ENCODE measurements around the gene IL36B.

The IL36B gene

DNA sequence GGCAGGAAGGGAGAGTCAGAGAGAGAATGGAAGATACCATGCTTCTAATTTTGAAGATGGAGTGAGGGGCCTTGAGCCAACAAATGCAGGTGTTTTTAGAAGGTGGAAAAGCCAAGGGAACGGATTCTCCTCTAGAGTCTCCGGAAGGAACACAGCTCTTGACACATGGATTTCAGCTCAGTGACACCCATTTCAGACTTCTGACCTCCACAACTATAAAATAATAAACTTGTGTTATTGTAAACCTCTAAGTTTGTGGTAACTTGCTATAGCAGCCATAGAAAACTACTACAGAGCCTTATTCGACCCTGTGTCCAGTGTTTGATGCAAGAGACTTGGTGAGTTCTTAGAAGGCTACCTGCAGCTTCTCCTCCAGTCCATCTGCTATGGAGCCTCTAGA lies 22.9 kb upstream of the IL36B start:
- no peak for DNase-seq

DNA sequence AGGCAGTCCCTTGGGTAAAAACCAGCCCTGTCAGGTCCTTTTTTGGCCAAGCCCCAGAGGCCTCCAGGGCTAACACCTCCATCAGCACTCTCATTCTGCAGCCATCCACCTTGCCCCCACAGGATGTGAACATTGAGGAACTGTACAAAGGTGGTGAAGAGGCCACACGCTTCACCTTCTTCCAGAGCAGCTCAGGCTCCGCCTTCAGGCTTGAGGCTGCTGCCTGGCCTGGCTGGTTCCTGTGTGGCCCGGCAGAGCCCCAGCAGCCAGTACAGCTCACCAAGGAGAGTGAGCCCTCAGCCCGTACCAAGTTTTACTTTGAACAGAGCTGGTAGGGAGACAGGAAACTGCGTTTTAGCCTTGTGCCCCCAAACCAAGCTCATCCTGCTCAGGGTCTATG lies 22.4 kb upstream of the IL36B start:
- DNase-seq: no peak

DNA sequence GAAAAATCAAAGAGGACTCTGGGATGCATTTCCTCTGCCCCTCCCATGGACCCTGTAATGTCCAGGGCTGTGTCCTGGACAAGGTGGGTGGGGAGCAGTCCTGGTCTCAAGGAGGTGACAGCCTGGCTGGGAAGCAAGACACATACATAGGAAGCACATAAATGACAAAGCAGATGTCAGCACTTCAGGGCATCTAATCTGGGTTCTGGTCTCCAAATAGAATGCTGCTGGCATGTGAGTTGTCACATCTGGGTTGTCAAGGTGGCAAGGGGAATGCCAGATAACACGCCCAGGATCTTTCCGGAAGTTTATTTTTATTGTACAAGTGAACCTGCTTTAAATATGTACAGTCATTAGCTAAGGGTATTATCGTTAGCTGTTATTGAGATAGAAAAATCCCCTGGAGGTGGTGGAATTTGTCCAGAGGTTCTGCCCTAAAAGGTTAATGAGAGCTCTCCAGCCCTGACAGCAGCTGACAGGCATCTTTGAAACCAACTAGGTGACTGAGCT lies 20.7 kb upstream of the IL36B start:
- no peak for DNase-seq

DNA sequence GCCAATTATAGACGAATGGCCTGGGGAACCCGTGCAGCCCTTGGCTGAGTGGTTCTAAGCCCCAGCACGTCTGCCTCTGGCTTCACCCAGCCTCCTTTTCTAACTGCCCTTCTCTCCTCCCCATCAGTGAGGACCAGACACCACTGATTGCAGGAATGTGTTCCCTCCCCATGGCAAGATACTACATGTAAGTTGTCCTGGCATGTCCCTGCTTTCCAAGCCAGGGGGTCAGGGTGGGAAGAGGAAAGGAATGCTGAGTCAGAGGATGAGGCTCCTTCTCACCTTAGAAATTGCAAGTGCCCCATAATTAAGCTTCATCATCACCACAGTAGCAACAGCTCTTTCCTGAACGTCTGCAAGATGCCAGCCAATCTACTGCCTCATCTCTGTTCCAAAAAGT lies 19.9 kb upstream of the IL36B start:
- no peak for DNase-seq

GRCh38 chr2:113070606-113070975 lies 17.9 kb upstream of the IL36B start:
- no peak for DNase-seq

GRCh38 chr2:113069676-113070605 lies 17.3 kb upstream of the IL36B start:
- DNase-seq: no peak

DNA sequence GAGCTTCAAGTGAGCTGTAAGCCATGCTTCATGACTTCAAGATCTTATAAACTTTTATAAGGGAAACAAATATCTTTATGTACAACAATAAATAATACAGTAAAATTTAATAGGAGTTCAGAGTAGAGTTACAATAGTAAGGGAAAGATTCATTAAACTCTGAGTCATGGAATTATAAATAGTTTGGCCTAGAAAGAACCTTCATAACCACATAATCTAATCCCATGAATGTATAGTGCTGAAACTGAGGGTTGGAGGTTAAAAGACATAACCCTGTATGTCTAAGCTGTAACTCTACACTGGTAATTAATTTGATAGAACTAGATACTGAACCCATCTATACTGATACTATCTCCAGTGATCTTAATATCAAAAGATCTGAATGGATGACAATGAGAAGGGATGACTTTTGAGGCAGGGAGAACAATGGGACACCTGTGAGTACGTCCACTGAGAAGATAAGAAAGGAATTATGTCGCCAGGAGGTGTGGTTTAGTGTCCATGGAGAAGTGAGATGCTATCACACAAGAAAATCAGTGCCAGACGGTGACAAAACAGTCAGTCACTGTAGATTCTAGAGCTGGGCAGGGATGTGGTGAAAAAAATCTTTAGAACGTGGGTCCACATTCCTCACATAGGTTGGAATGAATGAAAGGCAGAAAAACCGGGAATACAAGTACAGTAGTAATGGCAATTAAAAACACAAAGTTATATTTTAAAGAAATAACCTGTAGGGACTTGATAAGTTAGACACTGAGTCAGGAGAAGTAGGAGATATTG lies 16.2 kb upstream of the IL36B start:
- no peak for DNase-seq

DNA sequence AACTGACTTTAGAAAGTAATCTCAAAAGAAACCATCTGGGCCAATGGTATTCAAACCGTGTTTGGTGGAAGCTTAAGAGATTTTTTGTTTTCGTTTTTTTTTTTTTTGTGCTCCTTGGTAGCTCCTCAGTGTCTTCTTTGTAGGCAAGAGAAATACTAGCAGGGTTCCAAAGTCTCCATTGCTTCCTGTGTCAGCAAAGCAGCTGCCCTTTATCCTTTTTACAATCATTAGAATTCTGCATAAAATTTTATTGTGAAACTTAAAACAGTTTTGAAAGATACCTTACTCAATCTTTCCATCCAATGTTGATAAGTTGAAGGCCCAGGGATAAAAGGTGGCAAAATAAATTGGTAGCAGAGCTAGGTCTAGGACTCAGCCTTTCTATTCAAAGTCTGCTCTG lies 15.6 kb upstream of the IL36B start:
- no peak for DNase-seq

- no peak for DNase-seq
These were observed 15.0 kb upstream of the IL36B start, which contains the start of gene IL1F10 for GRCh38 chr2:113067681-113068080. TSS of gene IL1F10 (plus strand) at chr2:113067970. CDS start at chr2:113072739, 4,769 bp downstream.

DNA sequence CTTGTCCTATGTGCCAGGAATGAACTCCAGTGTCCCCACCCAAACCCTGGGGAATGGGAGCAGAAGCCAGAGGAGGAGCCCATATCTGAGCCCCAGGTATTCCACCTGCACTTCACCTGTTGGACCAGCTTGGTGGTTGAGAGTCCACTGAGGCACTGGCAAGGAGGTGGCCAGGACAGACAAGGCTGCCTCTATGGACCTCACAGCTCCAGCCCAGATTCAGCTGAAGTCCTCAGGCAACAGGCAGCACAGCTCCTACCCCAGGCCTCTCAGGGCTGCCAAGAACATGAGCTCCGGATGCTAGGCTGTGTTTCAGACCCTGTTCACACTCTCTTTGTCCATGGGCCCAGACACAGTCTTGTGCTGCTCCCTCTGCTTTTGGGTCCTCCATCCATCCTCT lies 12.2 kb upstream of the IL36B start:
- no peak for DNase-seq

GRCh38 chr2:113064281-113064680 lies 11.6 kb upstream of the IL36B start:
- no peak for DNase-seq

DNA sequence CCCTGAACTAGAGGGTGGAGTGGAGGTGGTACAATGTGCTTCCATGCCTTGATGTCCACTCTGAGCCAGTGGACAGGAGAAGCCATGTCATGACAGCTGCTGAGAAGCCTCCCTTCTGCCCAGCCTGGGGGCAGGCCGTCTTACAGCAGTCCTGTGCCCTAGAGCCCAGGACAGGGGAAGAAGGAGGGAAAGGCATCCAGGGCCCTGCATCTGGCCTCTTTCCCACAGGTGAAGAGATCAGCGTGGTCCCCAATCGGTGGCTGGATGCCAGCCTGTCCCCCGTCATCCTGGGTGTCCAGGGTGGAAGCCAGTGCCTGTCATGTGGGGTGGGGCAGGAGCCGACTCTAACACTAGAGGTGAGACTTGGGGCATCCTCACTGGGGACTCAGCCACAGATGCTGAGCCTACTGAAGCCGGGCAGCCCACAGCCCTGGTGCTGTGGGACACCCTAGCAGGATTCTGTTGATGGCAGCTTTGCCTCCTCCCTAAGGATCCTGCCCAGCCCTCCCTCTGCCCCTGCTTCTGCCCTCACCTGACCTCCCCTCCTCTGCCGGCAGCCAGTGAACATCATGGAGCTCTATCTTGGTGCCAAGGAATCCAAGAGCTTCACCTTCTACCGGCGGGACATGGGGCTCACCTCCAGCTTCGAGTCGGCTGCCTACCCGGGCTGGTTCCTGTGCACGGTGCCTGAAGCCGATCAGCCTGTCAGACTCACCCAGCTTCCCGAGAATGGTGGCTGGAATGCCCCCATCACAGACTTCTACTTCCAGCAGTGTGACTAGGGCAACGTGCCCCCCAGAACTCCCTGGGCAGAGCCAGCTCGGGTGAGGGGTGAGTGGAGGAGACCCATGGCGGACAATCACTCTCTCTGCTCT lies 9.5 kb upstream of the IL36B start:
- DNase-seq: no peak

DNA sequence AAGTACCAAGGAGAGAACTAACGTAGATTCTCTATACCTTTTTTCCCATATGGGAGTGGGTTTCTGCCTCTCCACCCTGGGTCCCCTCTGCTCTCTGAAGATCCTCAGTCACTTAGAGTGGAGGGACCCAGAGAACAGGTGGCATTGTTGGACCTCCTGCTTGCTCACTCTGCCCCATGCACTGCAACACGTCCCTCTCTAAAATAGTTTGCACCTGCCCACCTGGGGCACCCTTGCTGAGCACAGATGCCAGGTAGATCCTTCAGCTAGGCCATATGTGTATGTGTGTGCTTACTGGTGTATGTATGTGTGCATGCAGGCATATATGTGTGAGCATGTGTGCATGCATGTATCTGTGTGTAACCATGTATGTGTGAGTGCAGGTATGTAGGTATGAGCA lies 8.6 kb upstream of the IL36B start:
- DNase-seq: no peak

DNA sequence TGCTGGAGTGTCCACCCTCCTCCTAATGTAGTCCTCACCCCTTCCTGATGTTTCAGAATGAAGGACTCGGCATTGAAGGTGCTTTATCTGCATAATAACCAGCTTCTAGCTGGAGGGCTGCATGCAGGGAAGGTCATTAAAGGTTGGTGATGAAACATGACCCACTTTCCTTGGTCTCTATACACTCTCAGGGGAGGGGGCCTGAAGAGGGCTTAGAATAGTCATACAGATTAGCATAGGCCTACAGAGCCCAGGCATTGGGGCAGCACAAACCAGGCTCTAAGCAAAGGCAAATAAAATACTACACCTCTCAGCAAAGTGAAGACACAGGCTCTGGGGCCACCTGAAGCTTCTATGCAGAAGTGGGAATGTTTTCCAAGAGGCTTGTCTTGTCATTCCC lies 8.1 kb upstream of the IL36B start:
- DNase-seq: no peak

DNA sequence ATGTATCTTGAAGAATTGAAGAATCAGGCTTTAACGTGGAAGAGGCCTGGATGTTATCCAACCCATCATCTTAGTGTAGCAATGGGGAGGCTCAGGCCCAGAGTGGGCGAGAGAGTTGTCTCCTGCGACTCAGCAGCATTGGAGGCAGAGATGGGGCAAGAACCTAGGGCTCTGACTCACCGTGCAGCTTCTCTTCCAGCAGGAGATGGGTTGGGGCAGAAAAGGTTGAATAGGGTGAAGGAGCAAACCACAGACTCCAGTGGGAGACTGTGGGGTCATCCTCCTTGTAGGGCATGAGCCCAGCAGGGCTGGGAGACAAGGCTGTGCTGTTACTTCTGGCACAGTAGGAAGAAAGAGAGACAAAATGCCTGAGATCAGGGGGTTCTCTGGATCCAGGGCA lies 7.7 kb upstream of the IL36B start:
- no peak for DNase-seq

DNA sequence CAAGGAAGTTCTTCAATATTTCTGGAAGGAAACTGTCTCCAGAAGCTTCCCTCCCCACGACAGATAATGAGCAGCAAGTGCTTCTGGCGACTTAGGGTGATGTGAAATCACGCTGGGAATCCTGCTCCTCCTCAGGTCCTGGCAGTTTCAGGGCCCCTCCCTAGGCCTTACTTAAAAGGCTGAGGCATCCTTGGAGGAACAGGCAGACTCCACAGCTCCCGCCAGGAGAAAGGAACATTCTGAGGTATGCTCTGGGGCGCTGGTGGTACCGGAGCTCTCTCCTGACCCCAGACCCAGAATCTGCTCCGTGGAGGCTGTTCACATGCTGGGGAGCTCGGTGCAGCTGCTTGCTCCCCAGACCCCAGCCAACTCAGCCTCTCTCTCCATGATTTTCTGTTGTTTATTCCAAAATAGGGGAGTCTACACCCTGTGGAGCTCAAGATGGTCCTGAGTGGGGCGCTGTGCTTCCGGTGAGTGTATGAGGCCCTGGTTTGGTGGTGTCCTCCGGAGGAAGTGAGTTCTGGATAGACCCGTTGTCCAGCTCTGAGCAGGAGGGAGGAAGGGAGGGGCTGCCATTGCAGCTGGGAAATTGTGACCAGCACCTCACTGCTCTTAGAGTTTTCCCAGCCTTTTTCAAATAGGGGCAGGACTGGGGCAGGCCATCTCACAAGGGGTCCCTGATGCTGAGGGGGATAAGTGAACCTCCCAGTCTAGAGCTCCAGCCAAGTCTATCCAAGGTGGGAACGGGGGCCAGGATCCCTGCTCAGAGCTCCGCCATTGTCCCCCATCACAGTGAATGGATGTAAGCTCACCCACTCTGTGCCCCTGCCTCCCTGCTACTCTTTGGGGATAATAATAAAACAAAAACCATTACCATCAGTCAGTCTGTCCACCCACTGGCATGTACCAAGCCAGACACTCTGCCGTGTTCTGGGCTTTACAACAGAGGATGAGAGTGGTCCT lies 6.6 kb upstream of the IL36B start, which contains the start of gene IL36RN:
Gene IL36RN, plus strand, starts transcription at position 201 of the 963 bp plus-strand sequence. Its CDS starts 241 bp downstream, at position 442.
- no peak for DNase-seq

- DNase-seq: no peak
These were observed 5.8 kb upstream of the IL36B start for GRCh38 chr2:113058411-113058994.

GRCh38 chr2:113057117-113057516 lies 4.5 kb upstream of the IL36B start:
- no peak for DNase-seq

- no peak for DNase-seq
These were observed 3.9 kb upstream of the IL36B start for GRCh38 chr2:113056521-113056920.

DNA sequence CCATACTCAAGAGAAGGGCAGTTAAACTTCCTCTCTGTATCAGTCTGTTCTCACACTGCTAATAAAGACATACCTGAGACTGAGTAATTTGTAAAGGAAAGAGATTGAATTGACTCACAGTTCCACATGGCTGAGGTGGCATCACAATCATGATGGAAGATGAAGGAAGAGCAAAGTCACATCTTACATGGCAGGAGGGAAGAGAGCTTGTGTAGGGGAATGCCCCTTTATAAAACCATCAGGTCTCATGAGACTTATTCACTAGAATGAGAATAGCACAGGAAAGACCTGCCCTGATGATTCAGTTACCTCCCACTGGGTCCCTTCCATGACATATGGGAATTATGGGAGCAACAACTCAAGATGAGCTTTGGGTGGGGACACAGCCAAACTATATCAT lies 1.4 kb upstream of the IL36B start:
- no peak for DNase-seq

DNA sequence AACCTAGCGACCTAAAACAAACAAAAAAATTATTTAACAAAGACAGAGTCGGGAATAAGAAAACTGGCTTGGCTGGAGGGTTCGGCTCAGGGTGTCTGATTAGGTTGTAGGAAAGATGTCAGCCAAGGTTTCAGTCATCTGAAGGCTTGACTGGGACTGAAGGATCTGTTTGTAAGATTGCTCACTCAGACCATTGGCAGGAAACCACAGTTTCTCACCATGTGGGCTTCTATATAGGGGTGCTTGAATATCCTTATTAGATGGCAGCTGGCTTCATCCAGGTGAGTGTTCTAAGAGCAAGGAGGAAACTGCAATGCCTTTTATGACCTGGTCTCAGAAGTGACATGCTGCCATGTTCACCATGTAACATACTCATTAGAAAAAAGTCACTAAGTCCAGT lies 999 bp upstream of the IL36B start:
- DNase-seq: no peak
